Measurements from ENCODE around the gene MUC4. TPM values are rescaled to one million over a fixed set of nuclear protein-coding genes. Genes with fewer than 3 reads are reported as not detected.

MUC4 gene
- total and polyA plus RNA-seq, 10 of the 15 experiments (the other 5 are each of a cell fraction or from before 2014, with no cell fraction given) = 0.02 to 0.46 (median 0.27) TPM; not detected in 4

GRCh38 chr3:195708061-195708460, 103.7 kb downstream of the MUC4 start:
- no peaks in the 10 kb centered on the region for H3K36me3 ChIP-seq (ENCODE audit: control insufficient read depth in 2 of 2, insufficient read depth in 2 of 2, low read length in 1 of 2)
- ChIA-PET CTCF (interaction anchor here (0.6 to 1.4 kb wide), 3 partner anchors 127 to 194 kb away, joined by 3 read pairs; no protein-coding TSS in a partner anchor), POLR2A (no interaction called here), SMC1A (ENCODE audit: uncharacterized antibody, unreplicated experiment) (no interaction called here), RAD21 (ENCODE audit: unreplicated experiment) (no interaction called here)
- no peak for DNase-seq (ENCODE audit: low read depth, low spot score)
- in situ Hi-C loops (cut with MboI) = no loop called here
- H3K9me3 ChIP-seq (replicated peaks; ENCODE audit: control insufficient read depth, insufficient read depth, low read length) = no peaks in the 10 kb centered on the region
- H3K4me2 ChIP-seq (ENCODE audit: control insufficient read depth, insufficient read depth) = no peak overlapping the region
- H4K20me1 ChIP-seq (ENCODE audit: control insufficient read depth, insufficient read depth) = no peaks in the 10 kb centered on the region
- H2AFZ ChIP-seq (ENCODE audit: control insufficient read depth, low read depth, low read length) = no peak overlapping the region
- no peak overlapping the region for H3K4me3 ChIP-seq
- TF ChIP-seq RAD21 (IDR thresholded peaks at IDR 0.05; ENCODE audit: insufficient read depth, low read depth, low read length) (no peak), ZNF217 (IDR thresholded peaks at IDR 0.05) (no peak), ATF3 (IDR thresholded peaks at IDR 0.05; ENCODE audit: borderline replicate concordance, extremely low read depth, low read depth, low read length) (no peak)
- no TSS peak for BruUV-seq (replicated peaks)
- 71% methylated on average over 6 of the region's 6 CpGs for WGBS (ENCODE audit: insufficient coverage, insufficient replicate concordance, low lambda C conversion rate, missing lambda C conversion rate)
- H3K79me2 ChIP-seq (ENCODE audit: control insufficient read depth, insufficient read depth, low read length) = no peaks in the 10 kb centered on the region
- ATAC-seq = no peak
- H3K27ac ChIP-seq (ENCODE audit: control insufficient read depth, insufficient read depth) = no peak overlapping the region
- 0 out of 2 replicates have a peak, but pooled peaks cover 4% of the 10 kb centered on the region for H3K4me1 ChIP-seq (ENCODE audit: control insufficient read depth, insufficient read depth, low read length)
- H3K27me3 ChIP-seq (replicated peaks in 1 of 2; ENCODE audit: control insufficient read depth in 2 of 2, insufficient read depth in 2 of 2, low read length in 1 of 2) = no peaks in the 10 kb centered on the region
- no peak overlapping the region for H3K9ac ChIP-seq (ENCODE audit: control insufficient read depth, insufficient read depth, low read length)
- FAIRE-seq = no peak
- intact Hi-C loops (cut with micrococcal nuclease; ENCODE audit: unreplicated experiment) = no loop called here

- intact Hi-C loops (cut with micrococcal nuclease; ENCODE audit: unreplicated experiment) = no loop called here
- BruUV-seq (replicated peaks) = no TSS peak
- no peak overlapping the region for H3K9ac ChIP-seq (ENCODE audit: control insufficient read depth, insufficient read depth, low read length)
Measured at GRCh38 chr3:195705081-195705991, 106.4 kb downstream of the MUC4 start.

More at GRCh38 chr3:195705081-195705991, 106.4 kb downstream of the MUC4 start:
- FAIRE-seq (no peak), ATAC-seq (no peak), DNase-seq (ENCODE audit: low read depth, low spot score) (no peak)
- in situ Hi-C loops (cut with MboI) = no loop called here
- H3K36me3 ChIP-seq (ENCODE audit: control insufficient read depth in 2 of 2, insufficient read depth in 2 of 2, low read length in 1 of 2) = no peaks in the 10 kb centered on the region
- ChIA-PET RAD21 (ENCODE audit: unreplicated experiment) (no interaction called here), POLR2A (no interaction called here), CTCF (interaction anchor here (0.8 kb wide), 1 partner anchor 12 kb away, joined by 3 read pairs; no protein-coding TSS in a partner anchor), SMC1A (ENCODE audit: uncharacterized antibody, unreplicated experiment) (no interaction called here)
- no peak overlapping the region for H3K27ac ChIP-seq (ENCODE audit: control insufficient read depth, insufficient read depth)
- H3K79me2 ChIP-seq (ENCODE audit: control insufficient read depth, insufficient read depth, low read length) = no peaks in the 10 kb centered on the region
- TF ChIP-seq ZBTB33 (IDR thresholded peaks at IDR 0.05) (no peak), ZBED1 (IDR thresholded peaks at IDR 0.05; ENCODE audit: borderline replicate concordance) (no peak), KLF5 (IDR thresholded peaks at IDR 0.05; ENCODE audit: partially characterized antibody) (no peak), KDM1A (IDR thresholded peaks at IDR 0.05; ENCODE audit: borderline replicate concordance) (no peak), MEF2B (IDR thresholded peaks at IDR 0.05; ENCODE audit: partially characterized antibody, poor library complexity, severe bottlenecking) (no peak), ZNF217 (IDR thresholded peaks at IDR 0.05) (no peak), NR2C1 (IDR thresholded peaks at IDR 0.05) (no peak)
- no peaks in the 10 kb centered on the region for H3K27me3 ChIP-seq (replicated peaks in 1 of 2; ENCODE audit: control insufficient read depth in 2 of 2, insufficient read depth in 2 of 2, low read length in 1 of 2)
- H3K4me3 ChIP-seq = no peak overlapping the region
- no peak overlapping the region for H2AFZ ChIP-seq (ENCODE audit: control insufficient read depth, low read depth, low read length)
- no peaks in the 10 kb centered on the region for H4K20me1 ChIP-seq (ENCODE audit: control insufficient read depth, insufficient read depth)
- 70% methylated on average over 9 of the region's 9 CpGs for WGBS (ENCODE audit: insufficient coverage, insufficient replicate concordance, low lambda C conversion rate, missing lambda C conversion rate)
- H3K4me1 ChIP-seq (ENCODE audit: control insufficient read depth, insufficient read depth, low read length) = 0 out of 2 replicates have a peak, but pooled peaks cover 4% of the 10 kb centered on the region
- no peaks in the 10 kb centered on the region for H3K9me3 ChIP-seq (replicated peaks; ENCODE audit: control insufficient read depth, insufficient read depth, low read length)
- no peak overlapping the region for H3K4me2 ChIP-seq (ENCODE audit: control insufficient read depth, insufficient read depth)

Data from GM12878 (cell line).